Stimulated activated CD8-positive, alpha-beta memory T cell treated with anti-CD3 and anti-CD28 coated beads, Interleukin-2, amount 100 ng/mL, for 48 hours (primary cell): Measurements from ENCODE around the gene HES5.
A peak's percentile ranks its signal among the peaks of the same experiment; 100 is the strongest.

Experiments
- DNase-seq, 2 donors: peaks; one replicate each; pipeline ENCODE4 v3.0.0-alpha.2; 2020; ENCODE audit warnings: low read depth in 2 of 2

HES5 gene

DNA sequence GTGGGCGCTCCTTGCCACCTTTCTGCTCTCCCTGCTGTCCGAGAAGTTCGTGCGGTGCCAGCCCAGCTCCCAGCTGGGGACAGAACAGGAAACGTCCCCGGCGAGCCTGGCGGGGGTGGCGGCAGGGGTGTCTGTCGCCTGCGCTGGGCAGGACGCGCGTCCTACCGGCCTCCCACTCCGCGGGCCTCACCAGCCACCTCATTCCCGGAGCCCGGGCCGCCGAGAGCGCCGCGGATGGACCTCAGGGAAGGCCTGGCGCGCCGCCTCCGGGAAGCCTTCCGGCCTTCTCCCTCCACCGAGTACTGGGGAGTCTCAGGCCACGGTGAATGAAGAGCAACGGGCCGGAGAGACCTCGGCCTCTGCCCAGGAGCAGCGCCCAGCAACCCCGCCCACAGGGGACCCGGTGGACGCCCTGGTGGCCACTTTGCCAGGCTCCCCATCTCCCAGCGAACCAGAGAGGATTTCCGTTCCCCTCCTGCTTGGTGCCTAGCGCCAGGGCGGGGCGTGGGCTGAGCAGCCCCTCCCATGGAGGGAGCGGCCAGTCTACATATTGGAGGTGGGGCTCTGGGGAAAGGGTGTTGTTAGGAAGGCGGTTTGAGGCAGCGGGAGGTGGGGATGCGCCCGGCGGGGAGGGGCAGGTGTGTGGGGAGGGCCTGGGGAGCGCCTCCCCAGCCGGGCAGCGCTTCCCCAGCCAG lies 16.6 kb upstream of the HES5 start:
- DNase-seq: peak; percentile 67 to 83

DNA sequence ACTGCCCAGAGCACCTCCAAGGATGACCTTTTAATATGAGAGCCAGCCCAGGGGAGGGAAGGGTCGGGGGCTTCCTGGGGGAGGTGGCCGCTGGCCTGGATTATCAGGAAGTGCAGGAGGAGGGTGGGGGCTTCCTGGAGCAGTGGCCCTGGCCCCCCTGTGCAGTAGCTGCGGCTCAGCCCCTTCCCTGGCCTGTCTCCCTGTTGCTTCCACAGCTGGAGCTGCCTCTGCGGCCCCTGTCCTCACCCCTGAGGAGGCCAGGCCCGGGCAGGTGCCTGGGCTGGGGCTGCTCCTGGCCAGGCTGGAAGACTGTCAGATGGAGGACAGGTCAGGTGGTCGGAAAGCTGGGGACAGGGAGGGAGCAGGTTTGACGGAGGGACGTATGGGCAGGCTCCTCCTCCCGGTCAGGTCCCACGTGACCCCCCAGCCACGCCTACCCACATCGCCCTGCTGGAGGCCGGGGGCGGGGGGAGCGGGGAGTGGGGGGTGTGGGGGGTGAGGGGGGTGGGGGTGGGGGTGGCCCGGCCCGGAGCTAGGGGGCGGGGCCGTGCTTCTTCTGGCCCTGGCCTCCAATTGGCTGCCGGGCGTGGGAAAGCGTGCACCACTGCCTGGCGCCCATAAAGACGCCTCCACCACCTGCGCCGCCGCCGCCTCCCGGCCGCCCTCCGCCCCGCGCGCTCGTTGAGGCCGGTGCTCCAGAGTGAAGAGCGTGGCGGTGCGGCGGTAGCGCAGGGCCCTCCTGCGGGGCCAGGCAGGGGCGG lies 15.9 kb upstream of the HES5 start:
- peak; percentile 80 to 82 for DNase-seq

DNA sequence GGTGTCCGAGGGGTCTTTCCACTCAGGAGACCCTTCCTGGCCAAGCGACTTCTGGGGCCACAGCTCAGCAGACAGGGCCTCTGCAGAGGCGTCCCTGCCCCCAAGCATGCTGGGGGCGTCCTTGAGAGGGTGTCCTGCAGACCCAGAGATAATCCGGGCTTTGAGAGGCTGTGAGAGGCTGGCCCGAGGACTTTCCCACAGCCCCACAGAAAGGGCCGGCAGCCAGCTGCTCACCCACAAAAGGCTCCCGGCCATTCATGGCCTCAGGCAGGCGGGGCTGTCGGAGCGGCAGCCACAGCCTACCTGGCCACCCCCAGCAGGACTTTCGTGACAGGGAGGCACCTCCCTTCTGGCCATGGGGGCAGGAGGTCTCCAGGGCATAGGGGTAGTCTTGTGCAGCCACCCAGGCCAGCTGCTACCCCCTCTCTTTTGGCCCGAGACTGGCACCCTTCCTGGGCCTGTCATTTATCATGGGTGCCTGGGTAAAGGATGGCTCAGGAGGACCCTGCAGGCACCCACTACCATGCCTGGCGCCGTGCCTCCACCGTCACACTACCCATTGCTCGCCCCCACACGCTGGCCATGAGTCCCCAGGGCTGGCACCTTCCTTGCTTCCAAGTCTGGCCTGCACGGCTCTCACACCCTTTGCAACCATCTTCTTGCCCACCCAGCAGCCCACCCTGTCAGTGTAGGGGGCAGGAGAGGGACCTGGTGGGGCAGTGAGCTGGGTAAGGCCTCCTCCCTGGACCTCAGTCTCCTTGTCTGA lies 15.0 kb upstream of the HES5 start:
- no peak for DNase-seq

DNA sequence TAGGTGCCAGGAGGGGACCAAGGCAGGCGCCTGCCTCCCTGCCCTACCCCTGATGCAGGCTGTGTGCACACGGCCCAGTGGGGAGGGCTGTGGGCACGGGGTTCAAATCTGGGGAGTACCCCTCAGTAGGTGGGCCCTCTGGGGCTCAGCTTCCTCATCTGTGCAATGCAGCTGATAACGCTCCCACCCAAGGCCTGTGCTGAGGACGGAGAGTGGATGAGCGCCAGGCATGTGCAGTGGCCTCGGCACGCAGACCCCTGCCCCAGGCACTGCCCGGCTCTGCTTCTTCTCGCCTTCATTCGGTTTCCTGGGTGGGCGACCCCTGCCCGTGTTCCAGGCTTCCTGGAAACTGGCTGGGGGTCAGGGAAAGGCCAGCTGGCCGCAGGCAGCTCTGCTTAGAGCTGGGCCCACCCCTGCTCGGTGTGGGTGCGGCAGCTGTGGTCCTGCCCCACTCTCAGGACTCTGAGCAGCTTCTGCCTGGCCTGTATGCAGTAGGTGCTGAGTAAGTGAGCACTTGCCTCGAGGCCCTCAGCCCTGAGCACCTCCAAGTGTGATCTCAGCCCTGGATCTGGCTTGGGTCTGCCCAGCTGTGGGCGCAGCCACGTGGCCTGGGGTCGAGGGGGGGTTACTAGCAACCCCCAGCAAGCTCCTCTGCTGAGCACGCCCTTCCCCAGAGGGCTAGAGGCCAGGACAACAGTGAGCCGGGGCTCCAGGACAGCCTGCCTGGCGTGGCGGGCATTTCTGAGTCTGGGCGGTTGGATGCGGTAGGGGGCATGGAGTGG lies 14.2 kb upstream of the HES5 start:
- no peak for DNase-seq

DNA sequence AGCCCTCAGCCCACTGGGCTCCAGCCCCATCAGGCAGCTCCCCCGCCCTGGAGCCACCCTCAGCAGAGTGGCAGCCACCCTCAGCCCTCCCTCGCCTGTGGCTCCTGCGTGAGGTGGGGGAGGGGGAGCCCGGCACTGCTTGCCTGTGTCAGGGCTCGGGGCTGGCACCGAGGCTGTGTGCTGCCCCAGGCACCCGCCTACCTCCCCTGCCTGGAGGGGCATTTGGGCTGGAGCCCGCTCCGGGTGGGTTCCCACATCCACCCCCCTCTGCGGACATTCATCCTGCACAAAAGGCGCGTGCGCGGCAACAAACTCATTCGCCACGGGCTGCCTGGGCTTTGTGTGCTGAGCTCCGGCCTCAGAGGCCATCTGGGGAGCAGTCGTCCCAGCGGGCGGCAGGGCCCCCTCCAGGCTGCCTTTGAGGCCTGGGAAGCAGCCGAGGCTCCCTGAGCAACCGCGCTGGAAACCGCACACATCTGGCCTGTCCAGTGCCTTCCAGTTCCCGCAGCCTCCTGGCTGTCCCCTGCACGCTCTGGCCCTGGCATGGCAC lies 13.6 kb upstream of the HES5 start:
- no peak for DNase-seq

DNA sequence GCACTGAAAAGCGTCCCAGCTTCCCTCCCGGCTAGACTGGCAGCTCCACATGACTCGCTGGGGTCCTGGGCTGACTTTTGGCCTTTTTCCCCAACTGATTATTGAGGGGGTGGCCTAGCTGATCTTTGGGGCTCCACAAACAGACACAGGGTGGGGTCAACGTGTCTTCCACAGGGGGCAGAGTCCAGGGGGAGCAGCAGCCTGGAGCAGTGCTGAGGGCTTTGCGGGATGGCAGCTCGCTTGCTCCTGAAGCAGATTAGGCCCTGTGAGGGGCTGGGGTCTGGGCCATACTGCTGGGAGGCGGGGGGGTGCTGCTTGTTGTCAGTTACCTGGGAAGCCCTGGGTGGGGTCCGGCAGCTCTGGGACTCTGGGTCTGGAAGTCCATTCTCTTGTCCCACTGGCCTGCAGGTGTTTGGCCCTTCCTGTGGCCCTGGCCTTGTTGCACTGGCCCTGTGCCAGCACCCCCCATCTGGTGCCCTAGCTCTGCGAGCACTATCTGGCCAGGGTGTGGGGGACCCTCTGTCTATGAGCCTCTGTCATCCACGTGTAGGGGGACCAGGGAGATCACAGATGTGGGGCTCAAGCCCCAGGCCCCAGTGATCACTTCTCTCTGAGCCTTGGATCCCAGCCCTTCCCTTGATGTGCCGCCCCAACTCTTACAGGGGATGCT lies 12.3 kb upstream of the HES5 start:
- DNase-seq: no peak

DNA sequence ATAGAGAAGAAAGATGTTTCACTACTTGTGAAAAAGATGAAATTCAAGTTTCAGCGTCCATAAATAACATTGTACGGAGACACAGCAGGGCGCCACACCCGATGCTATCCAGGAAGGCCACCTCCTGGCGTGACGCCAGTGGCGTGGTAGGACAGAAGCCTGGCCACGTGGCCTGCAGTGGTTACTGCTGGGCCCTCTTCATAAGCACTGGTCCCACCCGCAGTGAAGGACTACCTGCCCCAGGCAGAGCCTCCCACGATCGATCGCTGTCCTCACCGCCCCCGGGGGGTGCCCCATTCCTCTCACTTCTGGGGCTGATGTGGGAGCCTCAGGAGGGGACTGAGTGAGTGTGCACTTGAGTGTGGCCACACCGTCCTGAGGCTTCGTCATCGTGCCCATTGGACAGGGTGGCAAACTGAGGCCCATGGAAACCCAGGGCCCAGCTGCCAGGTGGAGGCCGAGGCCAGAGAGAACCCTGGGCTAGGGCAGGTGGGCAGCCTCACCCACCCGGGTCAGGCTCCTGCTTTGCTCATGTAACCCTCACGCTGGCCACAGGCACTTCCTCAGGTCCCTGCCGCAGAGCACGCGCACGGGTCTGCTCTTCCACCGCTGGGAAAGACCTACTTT lies 11.7 kb upstream of the HES5 start:
- DNase-seq: no peak

DNA sequence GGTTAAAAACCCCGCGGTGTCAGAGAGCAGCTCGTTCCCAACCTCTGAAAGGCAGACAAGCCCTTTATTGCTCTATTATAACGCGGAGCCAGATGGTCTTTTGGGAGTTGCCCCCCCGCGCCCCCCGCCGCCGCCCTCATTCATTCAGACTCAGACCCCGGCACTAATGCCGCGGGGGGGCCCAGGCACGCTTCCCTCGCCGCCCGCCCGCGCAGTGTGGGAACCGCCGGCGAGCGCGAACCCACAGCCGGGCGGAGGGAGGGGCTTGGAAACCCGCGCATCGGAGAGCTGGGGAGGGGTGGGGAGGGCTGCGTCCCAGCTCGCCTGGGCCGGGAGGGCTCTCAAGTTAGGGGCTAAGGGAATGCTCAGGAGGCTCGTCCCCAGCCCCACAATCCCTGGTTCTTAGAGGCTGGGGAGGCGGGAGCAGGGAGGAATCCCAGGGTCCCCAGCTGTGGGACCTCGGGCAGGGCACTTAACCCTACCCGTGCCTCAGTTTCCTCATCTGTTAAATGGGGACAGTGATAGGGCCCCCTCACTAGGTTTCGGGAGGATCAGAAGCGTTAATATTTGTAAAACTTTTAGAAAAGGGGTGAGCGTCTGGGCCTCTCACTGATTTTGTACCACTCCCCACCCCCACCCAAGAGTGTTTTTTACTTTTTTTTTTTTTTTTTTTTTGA lies 10.9 kb upstream of the HES5 start:
- DNase-seq: no peak

DNA sequence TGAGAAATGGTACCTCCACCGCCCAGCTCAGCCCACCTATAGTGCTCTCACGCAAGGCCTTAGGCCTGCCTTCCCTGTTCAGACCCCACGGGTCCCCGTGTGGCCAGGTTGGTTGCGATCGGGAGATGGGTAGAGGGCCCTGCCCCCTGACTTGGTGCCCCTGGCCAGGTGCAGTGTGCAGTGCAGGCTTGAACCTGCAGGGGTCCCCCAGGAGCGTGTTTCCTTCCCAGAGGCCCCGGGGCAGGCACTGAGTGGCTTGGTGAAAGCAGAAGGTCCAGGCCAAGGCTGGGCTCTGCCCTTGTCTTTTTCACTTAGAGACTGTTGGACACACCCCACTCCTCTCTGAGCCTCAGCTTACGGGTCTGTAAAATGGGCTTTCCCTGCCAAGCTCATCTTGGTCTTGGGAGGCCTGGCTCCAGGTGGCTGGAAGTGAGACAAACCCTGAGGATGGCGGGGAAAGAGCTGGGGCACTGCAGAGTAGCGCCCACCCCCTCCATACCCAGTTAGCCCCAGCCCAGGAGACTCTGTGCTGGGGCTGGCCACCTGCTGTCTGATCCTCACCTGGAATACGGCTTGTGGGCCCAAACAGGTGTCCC lies 9.3 kb upstream of the HES5 start:
- DNase-seq: peak in 1 of 2 donors; percentile 46

DNA sequence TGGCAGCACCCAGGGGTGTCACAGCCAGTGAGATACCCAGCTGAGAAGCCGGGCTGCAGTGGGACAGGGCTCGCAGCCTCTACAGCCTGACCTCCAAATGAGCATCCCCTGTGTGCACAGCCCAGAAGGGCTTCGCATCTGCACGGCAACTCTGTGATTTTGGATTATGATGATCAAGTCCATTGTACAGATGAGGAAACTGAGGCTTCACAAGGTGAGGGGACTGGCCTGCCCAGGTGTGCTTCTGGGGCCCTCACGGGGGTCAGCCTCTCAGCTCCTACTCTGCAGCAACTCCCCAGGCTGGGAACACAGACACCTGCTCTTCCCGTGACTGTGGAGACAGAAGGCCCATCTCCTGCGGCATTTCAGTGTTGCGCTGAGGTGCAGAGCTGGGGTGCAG lies 8.8 kb upstream of the HES5 start:
- DNase-seq: no peak

DNA sequence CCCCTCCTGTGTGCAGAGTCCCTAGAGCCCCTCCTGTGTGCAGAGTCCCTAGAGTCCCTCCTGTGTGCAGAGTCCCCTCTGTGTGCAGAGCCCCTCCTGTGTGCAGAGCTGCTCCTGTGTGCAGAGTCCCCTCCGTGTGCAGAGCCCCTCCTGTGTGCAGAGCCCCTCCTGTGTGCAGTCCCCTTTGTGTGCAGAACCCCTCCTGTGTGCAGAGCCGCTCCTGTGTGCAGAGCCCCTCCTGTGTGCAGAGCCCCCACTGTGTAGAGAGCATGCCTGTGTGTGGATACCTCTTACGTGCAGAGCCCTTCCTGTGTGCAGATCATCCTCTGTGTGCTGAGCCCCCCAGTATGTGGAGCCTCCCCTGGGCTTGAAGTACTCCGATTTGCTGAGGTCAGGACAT lies 8.3 kb upstream of the HES5 start:
- DNase-seq: no peak

DNA sequence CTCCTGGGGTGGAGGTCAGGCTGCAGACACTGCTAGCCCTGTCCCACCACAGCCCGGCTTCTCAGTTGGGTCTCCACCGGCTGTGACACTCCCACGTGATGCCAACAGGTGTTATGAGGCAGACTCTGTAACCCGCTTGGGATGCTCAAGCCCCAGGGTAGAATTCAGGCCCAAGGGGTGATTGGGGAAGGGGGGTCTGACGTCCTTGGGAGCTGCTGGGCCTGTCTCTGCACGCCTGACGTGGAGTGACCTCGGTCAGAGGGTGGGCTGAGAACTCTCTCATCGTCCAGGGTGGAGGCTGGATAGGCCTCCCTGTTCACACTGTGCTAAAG lies 7.7 kb upstream of the HES5 start:
- DNase-seq: no peak

DNA sequence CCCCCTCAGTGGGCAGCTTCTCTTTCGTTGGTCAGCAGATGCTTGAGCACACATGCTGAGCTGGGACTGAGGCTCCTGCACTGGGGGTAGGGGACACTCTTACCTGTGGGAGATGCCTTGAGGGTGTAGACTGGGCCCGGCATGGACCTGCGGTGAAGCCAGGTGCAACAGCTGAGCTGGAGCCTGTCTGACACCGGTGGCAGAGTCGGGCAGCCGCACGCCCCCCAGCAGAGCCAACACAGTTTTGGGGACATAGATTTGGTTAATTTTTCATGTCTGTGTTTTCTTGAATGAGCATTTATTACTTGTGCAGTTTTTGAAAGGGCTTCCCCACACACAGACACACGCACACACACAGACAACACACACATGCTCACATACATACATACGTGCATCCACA lies 5.9 kb upstream of the HES5 start:
- no peak for DNase-seq

DNA sequence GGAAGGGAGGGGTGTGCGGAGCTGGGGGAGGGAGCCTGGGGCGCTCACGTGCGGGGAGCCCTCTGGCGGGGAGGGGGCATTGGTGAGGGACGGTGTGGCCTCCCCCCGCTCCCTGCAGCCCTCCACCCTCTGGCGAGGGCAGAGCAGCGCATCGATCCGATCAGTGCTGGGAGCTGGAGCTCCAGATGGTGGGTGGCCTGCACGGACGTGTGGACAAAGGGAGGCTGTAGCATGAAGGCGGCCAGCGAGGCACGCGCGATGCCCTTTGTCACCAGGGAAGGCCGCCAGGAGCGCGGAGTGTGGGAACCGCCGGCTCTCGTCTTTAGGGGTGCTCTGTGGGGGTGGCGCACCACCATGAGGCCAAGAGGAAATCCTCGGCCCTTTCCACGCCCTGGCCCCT lies 5.4 kb upstream of the HES5 start:
- no peak for DNase-seq

DNA sequence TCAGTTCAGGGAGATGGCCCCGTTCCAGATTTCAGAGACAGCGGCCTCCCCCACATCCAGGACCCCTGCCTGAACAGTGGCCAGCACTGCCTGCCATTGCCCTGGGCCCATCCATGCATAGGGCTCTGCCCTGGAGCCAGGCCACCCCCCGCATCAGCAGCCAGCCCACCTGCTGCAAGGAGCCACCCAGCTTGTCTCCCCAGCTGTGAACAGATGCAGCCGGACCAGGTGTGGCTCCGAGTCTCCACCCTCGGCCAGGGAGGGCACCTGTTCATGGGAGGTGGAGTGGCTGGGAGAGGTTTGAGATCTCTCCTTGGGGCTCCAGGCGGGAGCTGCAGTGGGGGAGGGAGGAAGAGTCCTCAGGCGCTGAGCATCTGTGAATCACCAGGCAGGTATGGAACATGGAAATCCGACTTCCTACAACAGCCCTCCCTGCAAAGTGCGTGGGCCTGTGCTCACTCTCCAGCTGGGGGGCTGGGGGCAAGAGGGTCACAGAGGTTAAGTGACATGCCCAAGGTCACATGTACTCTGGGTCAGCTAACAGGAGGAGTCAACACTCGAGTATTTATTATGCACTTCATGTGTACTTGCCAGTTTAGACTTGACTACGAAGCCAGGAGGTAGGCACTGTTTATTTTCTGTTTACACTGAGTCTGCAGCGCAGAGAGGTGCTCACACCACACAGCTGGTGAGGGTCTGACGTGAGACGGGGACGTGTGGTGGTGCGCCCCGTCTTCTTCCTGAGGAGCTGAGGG lies 4.8 kb upstream of the HES5 start:
- no peak for DNase-seq

DNA sequence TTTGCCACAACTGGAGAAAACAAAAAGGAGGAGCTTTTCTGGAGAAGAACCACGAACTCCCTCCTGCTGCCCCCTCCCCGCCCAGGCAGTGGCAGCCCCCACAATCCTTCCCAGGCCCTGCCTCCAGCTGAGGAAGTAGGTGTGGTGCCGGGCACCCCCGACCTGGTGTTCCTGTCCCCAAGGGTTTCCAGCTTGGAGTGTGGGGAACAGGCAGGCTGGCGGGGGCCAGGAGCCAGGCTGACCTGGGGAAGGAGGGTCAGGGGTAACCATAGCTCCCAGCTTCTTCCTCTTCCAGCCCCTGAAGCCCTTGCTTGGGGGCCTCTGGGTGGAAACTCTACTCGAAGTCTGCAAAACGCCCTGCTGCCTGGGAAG lies 4.2 kb upstream of the HES5 start:
- DNase-seq: no peak

DNA sequence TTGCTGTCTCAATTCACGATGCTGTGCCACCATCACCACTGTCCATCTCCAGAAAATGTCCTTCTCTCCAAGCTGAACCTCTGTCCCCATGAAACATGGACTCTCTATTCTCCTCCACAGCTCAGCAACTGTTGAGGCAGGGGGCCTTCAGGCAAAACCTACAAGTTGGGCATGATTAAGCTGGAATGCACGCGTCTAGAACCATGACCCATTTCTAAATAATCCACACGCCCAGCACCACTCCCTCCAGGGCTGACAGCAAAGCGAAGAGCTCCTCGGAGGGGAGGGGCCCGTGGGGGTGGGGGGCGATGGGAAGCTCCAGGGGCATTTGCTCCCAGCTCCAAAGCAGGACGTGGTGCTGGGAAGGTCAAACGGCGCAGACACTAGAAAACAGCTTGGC lies 3.3 kb upstream of the HES5 start:
- no peak for DNase-seq

DNA sequence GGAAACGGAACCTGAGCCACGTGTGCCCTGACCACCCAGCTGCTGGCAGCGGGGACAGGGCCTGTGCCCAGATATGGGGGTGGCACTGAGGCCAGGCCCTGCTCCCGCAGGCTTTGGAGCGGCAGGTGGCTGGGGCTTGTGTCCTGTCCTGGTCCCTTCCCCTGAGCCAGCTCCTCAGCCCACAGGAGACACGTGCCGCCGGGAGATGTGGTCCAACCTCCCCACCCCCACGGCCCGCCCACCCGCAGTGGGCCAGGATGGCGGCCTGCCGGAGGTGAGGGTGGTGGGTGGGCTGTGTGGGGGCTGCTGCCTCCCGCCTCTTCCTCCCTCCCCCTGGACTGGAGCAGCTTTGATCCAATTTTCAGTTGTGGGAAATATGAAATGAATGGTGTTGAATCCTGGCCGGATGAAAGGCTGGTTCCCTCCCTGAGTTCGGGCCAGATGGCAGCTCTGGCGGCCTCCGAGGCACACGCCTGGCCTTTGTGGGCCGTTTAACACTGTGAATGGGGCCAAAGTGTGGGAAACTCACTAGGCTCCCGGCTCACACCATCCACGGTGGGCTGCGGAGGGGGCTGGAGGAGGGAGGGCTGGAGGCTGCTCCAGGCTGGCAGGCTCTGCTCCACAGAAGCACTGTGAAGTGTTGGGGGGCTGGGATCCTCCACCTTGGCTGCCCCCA lies 2.6 kb upstream of the HES5 start:
- no peak for DNase-seq
